AG09309 (cell line): ENCODE results near the gene DHRSX.
"Not testable (repeated sequence)": the region's sequence is repeated elsewhere in the genome, so short reads cannot be mapped to it uniquely, and the experiment has no call there.

Experiments used
- DNase-seq: peaks from one replicate; pipeline ENCODE4 v3.0.0-alpha.2; 2010; ENCODE audit warnings: low read depth
- H3K4me3 ChIP-seq: 2 replicates; pipeline ENCODE4 v1.5.1; 2011; ENCODE audit warnings: mild to moderate bottlenecking, low read depth, low read length, moderate library complexity; ENCODE audit not compliant: control insufficient read depth
- CTCF ChIP-seq: IDR thresholded peaks from 2 replicates; pipeline ENCODE4 v1.5.1; 2011; ENCODE audit warnings: mild to moderate bottlenecking, low read depth, low read length, inconsistent platforms; ENCODE audit not compliant: insufficient read depth, control insufficient read depth; ENCODE audit errors: missing control alignments

Gene DHRSX

GRCh38 chrX:2224597-2225235, 276.1 kb downstream of the DHRSX start:
- no peak for DNase-seq
- TF ChIP-seq CTCF: no peak
- no peak overlapping the region for H3K4me3 ChIP-seq

- TF ChIP-seq CTCF: no peak
- DNase-seq: no peak
Observed at GRCh38 chrX:2224161-2224560, 276.6 kb downstream of the DHRSX start.

GRCh38 chrX:2220829-2221567, 279.8 kb downstream of the DHRSX start:
- no peak for DNase-seq
- no peak for TF ChIP-seq CTCF
- H3K4me3 ChIP-seq: no peak overlapping the region

More at GRCh38 chrX:2224161-2224560, 276.6 kb downstream of the DHRSX start:
- no peak overlapping the region for H3K4me3 ChIP-seq

- H3K4me3 ChIP-seq: no peak overlapping the region
- no peak for TF ChIP-seq CTCF
- DNase-seq: no peak
Observed at GRCh38 chrX:2220296-2220695, 280.5 kb downstream of the DHRSX start.

GRCh38 chrX:2214138-2214823, 286.5 kb downstream of the DHRSX start:
- not testable (repeated sequence) for DNase-seq, H3K4me3 ChIP-seq

- H3K4me3 ChIP-seq, DNase-seq: not testable (repeated sequence)
Observed at GRCh38 chrX:2211667-2212066, 289.1 kb downstream of the DHRSX start.

- no peak for DNase-seq
- H3K4me3 ChIP-seq: no peak overlapping the region
- no peak for TF ChIP-seq CTCF
Observed at GRCh38 chrX:2193273-2193592, 307.5 kb downstream of the DHRSX start.
